NCI-H748 (cell line): Measurements from ENCODE around the gene TBC1D30.

Source experiments
- DNase-seq: peaks from one replicate; lab custom pipeline; 2025; ENCODE audit not compliant: unreplicated experiment; lab: John Stamatoyannopoulos, UW

Gene TBC1D30

GRCh38 chr12:64907097-64907496 is 82.7 kb downstream of the TBC1D30 start:
- no peak for DNase-seq

- no peak for DNase-seq
These were observed 84.7 kb downstream of the TBC1D30 start for GRCh38 chr12:64909124-64909523.

DNA sequence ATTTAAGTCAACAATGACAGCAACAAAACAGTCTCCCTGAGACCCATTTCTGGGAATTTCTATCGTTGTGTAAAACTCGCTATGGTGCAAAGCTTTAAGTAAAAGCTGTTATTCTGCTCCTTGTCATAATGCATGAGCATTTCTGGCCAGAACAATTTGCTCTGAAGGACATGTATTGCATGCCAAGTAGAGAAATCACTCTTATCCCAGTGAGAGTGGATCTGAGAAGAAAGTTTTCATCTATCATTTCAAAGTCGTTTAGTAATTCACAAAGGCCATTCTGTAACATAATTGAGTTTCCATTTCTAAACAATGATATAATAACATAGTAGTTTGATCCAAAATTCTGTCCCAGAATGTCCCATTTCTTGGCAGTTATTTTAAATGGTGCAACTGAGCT is 86.6 kb downstream of the TBC1D30 start:
- DNase-seq: no peak

DNA sequence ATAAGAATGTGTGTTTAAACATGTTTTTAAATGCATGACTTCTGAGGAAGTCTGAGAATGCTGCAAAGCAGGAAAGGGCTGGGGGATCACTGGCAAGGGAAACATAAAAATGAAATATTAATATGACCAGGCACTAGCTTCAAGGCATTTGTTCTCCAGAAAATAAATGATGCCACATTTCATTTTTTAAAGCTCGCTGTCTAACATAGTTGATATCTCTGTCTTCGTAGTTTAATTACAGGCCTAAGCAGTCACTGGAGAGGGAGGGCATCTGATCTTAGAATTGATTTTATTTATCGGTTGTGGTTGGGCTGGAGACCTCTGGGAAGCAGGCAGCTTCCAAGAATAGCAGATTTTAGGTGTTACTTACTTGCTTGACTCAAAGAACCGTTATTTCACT is 87.5 kb downstream of the TBC1D30 start:
- DNase-seq: no peak

DNA sequence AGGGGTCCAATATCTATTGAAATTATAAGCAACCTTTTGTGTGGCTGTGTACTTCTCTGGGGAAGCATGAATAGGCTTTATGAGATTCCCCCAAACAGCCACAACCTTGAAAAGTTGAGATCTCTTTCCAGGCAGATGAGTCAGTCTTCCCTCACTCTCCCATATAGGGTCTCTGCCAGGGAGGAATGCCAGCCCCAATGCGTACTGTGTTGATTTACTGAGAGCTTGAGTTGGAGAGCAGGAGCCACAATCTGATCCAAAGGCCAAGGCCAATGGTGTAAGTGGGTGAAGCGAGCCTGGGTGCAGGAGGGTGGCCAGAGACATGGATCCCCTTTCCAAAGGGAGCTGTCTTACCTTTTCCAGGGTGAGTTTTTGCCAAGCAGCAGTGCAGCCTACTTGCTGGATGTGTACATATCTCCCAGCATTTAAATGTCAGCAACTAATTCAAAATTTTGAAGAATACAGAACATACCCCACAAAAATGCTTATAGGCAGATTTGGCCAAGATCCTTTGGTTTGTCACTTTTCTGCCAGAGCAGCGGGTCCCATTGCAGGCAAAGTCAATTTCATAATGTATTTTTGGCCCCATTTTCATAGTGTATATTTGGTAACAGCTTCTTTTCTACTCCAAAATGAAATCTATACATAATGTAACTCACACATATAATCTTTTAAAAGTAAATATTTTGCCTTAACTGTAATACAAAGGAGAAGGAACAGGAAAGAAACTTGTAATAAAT is 88.2 kb downstream of the TBC1D30 start:
- no peak for DNase-seq

DNA sequence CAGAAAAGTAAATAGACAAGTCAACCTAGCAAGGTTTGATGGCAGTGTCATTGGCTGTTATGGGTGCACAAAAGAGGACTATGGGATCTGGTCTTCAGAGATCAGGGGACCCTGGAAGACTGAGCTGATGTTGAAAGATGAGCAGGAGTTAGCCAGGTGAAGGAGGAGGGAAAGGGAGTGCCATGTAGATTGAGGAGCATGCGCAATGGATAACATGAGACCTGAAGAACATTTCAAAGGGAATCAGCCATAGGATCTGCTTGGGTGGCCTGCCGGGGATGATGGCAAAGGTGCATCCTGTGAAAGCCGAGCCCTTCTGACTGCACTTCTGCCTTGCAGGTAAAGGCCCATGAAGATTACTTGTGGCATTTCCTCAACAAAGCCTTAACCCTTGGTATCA is 90.8 kb downstream of the TBC1D30 start:
- no peak for DNase-seq

GRCh38 chr12:64916411-64917261 is 92.2 kb downstream of the TBC1D30 start:
- no peak for DNase-seq

- no peak for DNase-seq
These were observed 93.9 kb downstream of the TBC1D30 start for GRCh38 chr12:64918344-64918743.

GRCh38 chr12:64918801-64919200 is 94.4 kb downstream of the TBC1D30 start:
- no peak for DNase-seq

- no peak for DNase-seq
These were observed 98.4 kb downstream of the TBC1D30 start for GRCh38 chr12:64922853-64923252.

DNA sequence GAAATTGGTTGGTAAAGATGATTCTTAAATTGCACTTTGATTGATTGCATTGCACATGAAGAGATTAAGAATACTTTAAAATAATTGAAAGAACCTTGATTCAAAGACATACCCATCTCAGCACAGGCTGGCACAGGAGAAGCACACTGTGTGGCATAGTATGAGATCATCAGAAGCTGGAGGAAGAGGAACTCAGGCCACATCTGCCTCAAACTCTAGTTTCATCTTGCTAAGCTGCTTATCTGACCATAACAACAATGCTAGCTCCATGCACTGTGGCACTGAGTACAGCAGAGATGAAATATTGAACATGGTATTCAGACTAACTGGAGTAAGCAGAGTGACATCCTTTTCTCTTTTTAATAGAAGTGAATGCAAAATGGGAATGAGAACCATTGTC is 99.1 kb downstream of the TBC1D30 start:
- DNase-seq: no peak
